SK-N-SH treated with all-trans-retinoic acid at 6 μM for 48 hours (cell line): ENCODE results near the gene AARSD1.
"Not testable (repeated sequence)": the region's sequence is repeated elsewhere in the genome, so short reads cannot be mapped to it uniquely, and the experiment has no call there.

ENCODE experiments used
- ATAC-seq: fragments of 200-7000 bp; cut with Tn5 transposase; 3 replicates; pipeline ENCODE4 v1.9.1; 2020; ENCODE audit warnings: mild to moderate bottlenecking, moderate library complexity
- ARNTL ChIP-seq: fragments of 450-650 bp; formaldehyde crosslinking; IDR thresholded peaks from 2 replicates; pipeline ENCODE4 v1.5.0; 2020; ENCODE audit warnings: low read depth, mild to moderate bottlenecking, moderate library complexity, borderline replicate concordance
- CREB5 ChIP-seq: fragments of 250-450 bp; sonication (Bioruptor Pico); IDR thresholded peaks from 2 replicates; pipeline ENCODE4 v1.5.1; 2020; ENCODE audit warnings: low read depth, mild to moderate bottlenecking, moderate library complexity
- CSDC2 ChIP-seq: fragments of 250-450 bp; sonication (Bioruptor Pico); IDR thresholded peaks from 2 replicates; pipeline ENCODE4 v1.5.0; 2020; ENCODE audit warnings: mild to moderate bottlenecking, moderate library complexity
- CSRNP3 ChIP-seq: fragments of 250-450 bp; sonication (Bioruptor Pico); IDR thresholded peaks from 2 replicates; pipeline ENCODE4 v1.5.1; 2021; ENCODE audit warnings: mild to moderate bottlenecking, moderate library complexity
- ESRRG ChIP-seq: fragments of 250-450 bp; sonication (Bioruptor Pico); IDR thresholded peaks from 2 replicates; pipeline ENCODE4 v1.6.1; 2021; ENCODE audit warnings: mild to moderate bottlenecking
- GLIS3 ChIP-seq: fragments of 250-450 bp; sonication (Bioruptor Pico); IDR thresholded peaks from 2 replicates; pipeline ENCODE4 v1.5.0; 2020; ENCODE audit warnings: mild to moderate bottlenecking, moderate library complexity
- ISL1 ChIP-seq: fragments of 250-450 bp; sonication (Bioruptor Pico); IDR thresholded peaks from 2 replicates; pipeline ENCODE4 v2.1.2; 2022; ENCODE audit warnings: mild to moderate bottlenecking, moderate library complexity
- PATZ1 ChIP-seq: fragments of 250-450 bp; sonication (Bioruptor Pico); IDR thresholded peaks from 2 replicates; pipeline ENCODE4 v1.8.0; 2020; ENCODE audit warnings: mild to moderate bottlenecking, moderate library complexity, borderline replicate concordance
- POU6F1 ChIP-seq: fragments of 250-450 bp; sonication (Bioruptor Pico); IDR thresholded peaks from 2 replicates; pipeline ENCODE4 v1.8.0; 2021; ENCODE audit warnings: low read depth, mild to moderate bottlenecking, moderate library complexity, borderline replicate concordance
- RARB ChIP-seq: fragments of 250-450 bp; sonication (Bioruptor Pico); IDR thresholded peaks from 2 replicates; pipeline ENCODE4 v1.8.0; 2021; ENCODE audit warnings: mild to moderate bottlenecking, moderate library complexity
- TCF4 ChIP-seq: fragments of 250-450 bp; sonication (Bioruptor Pico); IDR thresholded peaks from 2 replicates; pipeline ENCODE4 v1.8.0; 2021; ENCODE audit warnings: mild to moderate bottlenecking, moderate library complexity, borderline replicate concordance
- TOX ChIP-seq: fragments of 250-450 bp; sonication (Bioruptor Pico); IDR thresholded peaks from 2 replicates; pipeline ENCODE4 v1.8.0; 2021; ENCODE audit warnings: mild to moderate bottlenecking, moderate library complexity, borderline replicate concordance
- TSHZ2 ChIP-seq: fragments of 250-450 bp; sonication (Bioruptor Pico); IDR thresholded peaks from 2 replicates; pipeline ENCODE4 v1.5.0; 2020; ENCODE audit warnings: mild to moderate bottlenecking, moderate library complexity
- ZC3H10 ChIP-seq: fragments of 250-450 bp; sonication (Bioruptor Pico); IDR thresholded peaks from 2 replicates; pipeline ENCODE4 v1.5.1; 2021; ENCODE audit warnings: mild to moderate bottlenecking, moderate library complexity
- ZFP3 ChIP-seq: fragments of 250-450 bp; sonication (Bioruptor Pico); IDR thresholded peaks from 2 replicates; pipeline ENCODE4 v1.5.0; 2020; ENCODE audit warnings: mild to moderate bottlenecking, moderate library complexity
- ZNF565 ChIP-seq: fragments of 450-650 bp; formaldehyde crosslinking; conservative IDR thresholded peaks from 2 replicates; pipeline ENCODE4 v1.5.0; 2020; ENCODE audit warnings: low read depth, mild to moderate bottlenecking, moderate library complexity
- ZNF70 ChIP-seq: fragments of 450-650 bp; formaldehyde crosslinking; IDR thresholded peaks from 2 replicates; pipeline ENCODE4 v1.5.0; 2020; ENCODE audit warnings: mild to moderate bottlenecking, moderate library complexity
- ZNF8 ChIP-seq: fragments of 450-650 bp; formaldehyde crosslinking; IDR thresholded peaks from 2 replicates; pipeline ENCODE4 v1.5.0; 2020; ENCODE audit warnings: mild to moderate bottlenecking, moderate library complexity

Gene AARSD1

GRCh38 chr17:42999003-42999525 is 34.8 kb upstream of the AARSD1 start:
- ATAC-seq = no peak
- no peak for TF ChIP-seq POU6F1
- TF ChIP-seq ZC3H10 (CRISPR knock-in tag) = no peak

GRCh38 chr17:42997984-42998938 is 34.0 kb upstream of the AARSD1 start, which contains the start of gene RPL27:
Gene RPL27 (plus strand): TSS chr17:42998419. CDS start chr17:42998751, 332 bp downstream.
- peak; percentile 96 for ATAC-seq

GRCh38 chr17:42997390-42997983 is 33.2 kb upstream of the AARSD1 start:
- ATAC-seq = peak; percentile 4
- TF ChIP-seq ZNF70 (CRISPR knock-in tag) (peak; percentile 65), RARB (no peak)

More at GRCh38 chr17:42997984-42998938, 34.0 kb upstream of the AARSD1 start, which contains the start of gene RPL27:
- no peak for TF ChIP-seq ISL1 (CRISPR knock-in tag)
- TF ChIP-seq ZFP3 (CRISPR knock-in tag) = 0 out of 2 replicates have a peak, but pooled peaks have one; percentile 43
- TF ChIP-seq, all 23 proteins: peak for 1

GRCh38 chr17:42993913-42994312 is 29.7 kb upstream of the AARSD1 start:
- ATAC-seq = not testable (repeated sequence)

- TF ChIP-seq ISL1 (CRISPR knock-in tag) (no peak), POU6F1 (no peak), CSDC2 (CRISPR knock-in tag) (no peak), TCF4 (CRISPR knock-in tag) (no peak), TSHZ2 (CRISPR knock-in tag) (no peak), ZC3H10 (CRISPR knock-in tag) (no peak), PATZ1 (CRISPR knock-in tag) (no peak), ZNF8 (CRISPR knock-in tag) (no peak), RARB (no peak), ZNF565 (CRISPR knock-in tag) (no peak), ESRRG (CRISPR knock-in tag) (no peak), ZNF70 (CRISPR knock-in tag) (no peak), CSRNP3 (CRISPR knock-in tag) (no peak), TOX (CRISPR knock-in tag) (no peak), CREB5 (no peak), ARNTL (CRISPR knock-in tag) (no peak), GLIS3 (CRISPR knock-in tag) (no peak)
- ATAC-seq = no peak
These were observed 28.6 kb upstream of the AARSD1 start for GRCh38 chr17:42992872-42993271.
